ENCODE results near the gene SMIM43. TPM values are rescaled to one million over a fixed set of nuclear protein-coding genes. Genes with fewer than 3 reads are reported as not detected.

SMIM43 gene
- total and polyA plus RNA-seq, 2 donors (not counting 1 experiment from before 2014, with no cell fraction given) = not detected

DNA sequence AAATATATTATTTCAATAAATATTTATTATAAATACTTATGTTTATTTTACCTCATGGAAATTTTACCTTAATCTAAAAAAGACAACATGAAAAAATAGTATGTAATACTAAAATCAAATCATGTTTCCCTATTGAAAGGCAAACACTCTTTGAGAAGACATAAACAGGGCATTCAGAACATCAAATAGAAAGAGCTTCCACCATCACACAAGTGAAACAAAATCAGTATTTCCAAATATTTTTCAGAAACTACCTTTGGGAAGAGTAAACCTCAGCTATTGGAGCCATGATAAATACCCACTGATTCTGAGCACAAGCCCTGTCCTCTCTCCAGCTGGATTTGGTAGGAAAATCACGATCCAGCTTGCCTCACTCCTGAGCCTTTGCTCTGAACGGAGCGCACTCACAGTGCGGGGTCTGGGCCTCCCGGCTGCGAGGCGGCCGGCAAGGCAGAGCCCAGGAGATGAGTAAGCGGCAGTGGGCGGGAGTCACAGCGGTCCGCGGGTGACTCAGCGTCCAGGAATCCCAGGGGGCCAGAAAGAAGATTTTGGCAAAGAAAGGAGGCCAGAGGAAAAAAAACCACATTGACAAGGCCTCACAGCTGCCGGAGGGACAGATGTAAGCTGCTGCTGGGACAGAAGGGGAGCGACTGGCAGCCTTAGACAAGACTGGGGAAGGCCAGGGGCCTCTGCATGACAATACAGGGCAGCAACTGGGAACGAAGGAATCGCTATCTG is 53.5 kb downstream of the SMIM43 start:
- Mint-ChIP-seq H3K9me3 (ENCODE audit: insufficient read depth) (no peaks in the 10 kb centered on the region), H3K4me1 (peaks cover 6% of the 10 kb centered on the region)

More for the DNA sequence above, 53.5 kb downstream of the SMIM43 start:
- Mint-ChIP-seq H3K27me3 (peaks cover 71% of the 10 kb centered on the region), H3K27ac (no peak overlapping the region), H3K4me3 (no peak overlapping the region)
- Histone ChIP-seq H3K27ac (ENCODE audit: low read length in 2 of 2) (no peak overlapping the region), H3K4me3 (ENCODE audit: control extremely low read depth in 1 of 5, extremely low read depth in 1 of 5, insufficient read depth in 1 of 5, low read depth in 2 of 5, low read length in 4 of 5) (no peak overlapping the region), H2AFZ (ENCODE audit: insufficient read depth, low read depth, low read length, poor library complexity, severe bottlenecking) (peak overlapping the region; percentile 71), H3K27me3 (replicated peaks in 1 of 4; ENCODE audit: control extremely low read depth in 1 of 4, control insufficient read depth in 3 of 4, insufficient read depth in 4 of 4, low read length in 3 of 4) (peaks cover 0 to 29% (median 13%) of the 10 kb centered on the region in 4 experiments), H3K9ac (ENCODE audit: low read length) (peak overlapping the region; percentile 36), H3K4me1 (ENCODE audit: control insufficient read depth in 2 of 2, insufficient read depth in 2 of 2, low read length in 2 of 2) (peaks cover 3 to 5% of the 10 kb centered on the region in 2 donors), H3K9me3 (ENCODE audit: control extremely low read depth in 1 of 3, control insufficient read depth in 2 of 3, insufficient read depth in 1 of 3, low read length in 2 of 3) (no peaks in the 10 kb centered on the region), H3K36me3 (replicated peaks in 1 of 2; ENCODE audit: control extremely low read depth in 1 of 2, control insufficient read depth in 1 of 2, extremely low read depth in 1 of 2, insufficient read depth in 2 of 2, low read length in 1 of 2) (no peaks in the 10 kb centered on the region), H4K20me1 (ENCODE audit: control insufficient read depth, insufficient read depth, low read length, poor library complexity, severe bottlenecking) (no peaks in the 10 kb centered on the region), H3K4me2 (replicated peaks; ENCODE audit: low read depth, low read length, poor library complexity, severe bottlenecking) (peak overlapping the region; percentile 48), H3K79me2 (ENCODE audit: control insufficient read depth, insufficient read depth, low read length) (no peaks in the 10 kb centered on the region)
- WGBS (ENCODE audit: insufficient coverage) = 9% methylated on average over 17 of the region's 18 CpGs
- TF ChIP-seq EZH2 (IDR thresholded peaks at IDR 0.05; ENCODE audit: borderline replicate concordance, insufficient read depth, low read depth, low read length, poor library complexity, severe bottlenecking) = no peak
- TF ChIP-seq, protein P1, sequence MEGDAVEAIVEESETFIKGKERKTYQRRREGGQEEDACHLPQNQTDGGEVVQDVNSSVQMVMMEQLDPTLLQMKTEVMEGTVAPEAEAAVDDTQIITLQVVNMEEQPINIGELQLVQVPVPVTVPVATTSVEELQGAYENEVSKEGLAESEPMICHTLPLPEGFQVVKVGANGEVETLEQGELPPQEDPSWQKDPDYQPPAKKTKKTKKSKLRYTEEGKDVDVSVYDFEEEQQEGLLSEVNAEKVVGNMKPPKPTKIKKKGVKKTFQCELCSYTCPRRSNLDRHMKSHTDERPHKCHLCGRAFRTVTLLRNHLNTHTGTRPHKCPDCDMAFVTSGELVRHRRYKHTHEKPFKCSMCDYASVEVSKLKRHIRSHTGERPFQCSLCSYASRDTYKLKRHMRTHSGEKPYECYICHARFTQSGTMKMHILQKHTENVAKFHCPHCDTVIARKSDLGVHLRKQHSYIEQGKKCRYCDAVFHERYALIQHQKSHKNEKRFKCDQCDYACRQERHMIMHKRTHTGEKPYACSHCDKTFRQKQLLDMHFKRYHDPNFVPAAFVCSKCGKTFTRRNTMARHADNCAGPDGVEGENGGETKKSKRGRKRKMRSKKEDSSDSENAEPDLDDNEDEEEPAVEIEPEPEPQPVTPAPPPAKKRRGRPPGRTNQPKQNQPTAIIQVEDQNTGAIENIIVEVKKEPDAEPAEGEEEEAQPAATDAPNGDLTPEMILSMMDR (IDR thresholded peaks at IDR 0.05) = no peak
- ChIA-PET POLR2A (no interaction called here), CTCF (no interaction called here)
- intact Hi-C loops (cut with micrococcal nuclease) = no loop called here
- DNase-seq (peak; percentile 20), ATAC-seq (ENCODE audit: low read depth) (peak; percentile 72)

Measured in B cell (primary cell).